ENCODE data around the gene EMCN. TPM values are rescaled to one million over a fixed set of nuclear protein-coding genes. Genes with fewer than 3 reads are reported as not detected.
"Not testable (repeated sequence)": the region's sequence is repeated elsewhere in the genome, so short reads cannot be mapped to it uniquely, and the experiment has no call there.

EMCN gene
- total RNA-seq, 1 donor from 2014 or later = not detected

DNA sequence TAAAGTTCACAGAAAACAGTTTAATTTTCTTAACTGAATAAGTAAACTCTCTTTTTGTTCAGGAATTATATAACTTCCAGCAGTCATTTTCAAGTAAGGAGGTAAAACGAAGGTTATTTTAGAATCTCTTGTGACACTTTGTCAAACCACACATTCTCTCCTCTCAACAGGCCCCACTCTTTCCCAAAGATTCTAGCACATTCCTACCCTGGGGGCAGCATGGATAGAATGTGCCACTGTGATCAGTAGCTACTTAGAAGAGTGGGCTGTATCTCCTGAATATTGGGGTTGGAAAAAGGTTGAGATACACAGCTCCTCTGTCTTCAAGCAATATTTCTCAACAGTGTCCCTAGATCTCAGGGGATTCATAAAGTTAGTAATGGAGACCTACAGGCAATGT lies 157.6 kb downstream of the EMCN start:
- H3K4me3 ChIP-seq (ENCODE audit: low read depth, low read length) = no peak overlapping the region
- no peak for DNase-seq (ENCODE audit: low read depth)
- TF ChIP-seq, protein P1, sequence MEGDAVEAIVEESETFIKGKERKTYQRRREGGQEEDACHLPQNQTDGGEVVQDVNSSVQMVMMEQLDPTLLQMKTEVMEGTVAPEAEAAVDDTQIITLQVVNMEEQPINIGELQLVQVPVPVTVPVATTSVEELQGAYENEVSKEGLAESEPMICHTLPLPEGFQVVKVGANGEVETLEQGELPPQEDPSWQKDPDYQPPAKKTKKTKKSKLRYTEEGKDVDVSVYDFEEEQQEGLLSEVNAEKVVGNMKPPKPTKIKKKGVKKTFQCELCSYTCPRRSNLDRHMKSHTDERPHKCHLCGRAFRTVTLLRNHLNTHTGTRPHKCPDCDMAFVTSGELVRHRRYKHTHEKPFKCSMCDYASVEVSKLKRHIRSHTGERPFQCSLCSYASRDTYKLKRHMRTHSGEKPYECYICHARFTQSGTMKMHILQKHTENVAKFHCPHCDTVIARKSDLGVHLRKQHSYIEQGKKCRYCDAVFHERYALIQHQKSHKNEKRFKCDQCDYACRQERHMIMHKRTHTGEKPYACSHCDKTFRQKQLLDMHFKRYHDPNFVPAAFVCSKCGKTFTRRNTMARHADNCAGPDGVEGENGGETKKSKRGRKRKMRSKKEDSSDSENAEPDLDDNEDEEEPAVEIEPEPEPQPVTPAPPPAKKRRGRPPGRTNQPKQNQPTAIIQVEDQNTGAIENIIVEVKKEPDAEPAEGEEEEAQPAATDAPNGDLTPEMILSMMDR (IDR thresholded peaks at IDR 0.05; ENCODE audit: insufficient read depth, low read length, severe bottlenecking) = no peak
- FAIRE-seq = no peak
- H3K27me3 ChIP-seq (ENCODE audit: control insufficient read depth, insufficient read depth, low read length) = no peaks in the 10 kb centered on the region
- no peaks in the 10 kb centered on the region for H3K36me3 ChIP-seq (ENCODE audit: control insufficient read depth, insufficient read depth, low read length)

DNA sequence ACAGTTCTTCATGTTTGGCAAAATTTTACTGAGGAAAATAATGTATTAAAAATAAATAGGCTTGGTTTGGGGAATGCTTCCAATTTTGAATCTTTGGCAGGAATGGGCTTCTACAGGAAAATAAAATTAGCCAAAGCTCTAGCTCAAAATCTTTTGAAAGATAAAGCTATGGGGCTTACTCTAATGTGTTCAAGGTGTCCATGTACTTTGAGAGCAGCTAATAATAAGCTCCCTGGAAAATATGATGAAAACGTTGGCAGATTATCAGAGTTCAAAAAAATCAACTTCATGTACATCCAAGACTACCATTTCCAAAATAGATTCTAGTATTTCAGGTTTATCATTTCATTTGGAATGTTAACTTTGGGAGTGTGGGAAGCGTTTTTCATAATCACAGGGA lies 158.4 kb downstream of the EMCN start:
- no peaks in the 10 kb centered on the region for H3K27me3 ChIP-seq (ENCODE audit: control insufficient read depth, insufficient read depth, low read length)
- no peaks in the 10 kb centered on the region for H3K36me3 ChIP-seq (ENCODE audit: control insufficient read depth, insufficient read depth, low read length)
- DNase-seq (ENCODE audit: low read depth) (no peak), FAIRE-seq (no peak)
- no peak overlapping the region for H3K4me3 ChIP-seq (ENCODE audit: low read depth, low read length)
- TF ChIP-seq, protein P1 (IDR thresholded peaks at IDR 0.05; ENCODE audit: insufficient read depth, low read length, severe bottlenecking) = no peak

DNA sequence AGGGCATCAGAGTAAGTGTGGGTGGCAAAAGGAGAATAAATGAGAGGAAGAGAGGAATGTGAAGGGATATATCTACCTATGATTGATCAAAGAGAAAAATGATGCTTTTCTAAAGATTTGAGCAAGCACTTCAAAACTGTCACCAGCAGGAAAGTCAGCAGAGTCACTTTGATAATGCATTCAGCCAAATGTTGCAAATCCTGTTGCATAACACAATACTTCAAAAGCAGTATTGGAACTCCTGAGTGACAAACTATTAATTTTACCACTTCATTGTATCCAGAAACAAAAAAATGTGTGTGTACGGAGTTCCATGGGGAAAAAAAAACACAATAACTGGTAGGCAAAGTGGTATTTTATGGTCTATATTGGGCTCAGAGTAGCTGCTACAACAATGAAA lies 160.3 kb downstream of the EMCN start:
- no peak for FAIRE-seq
- no peaks in the 10 kb centered on the region for H3K27me3 ChIP-seq (ENCODE audit: control insufficient read depth, insufficient read depth, low read length)

DNA sequence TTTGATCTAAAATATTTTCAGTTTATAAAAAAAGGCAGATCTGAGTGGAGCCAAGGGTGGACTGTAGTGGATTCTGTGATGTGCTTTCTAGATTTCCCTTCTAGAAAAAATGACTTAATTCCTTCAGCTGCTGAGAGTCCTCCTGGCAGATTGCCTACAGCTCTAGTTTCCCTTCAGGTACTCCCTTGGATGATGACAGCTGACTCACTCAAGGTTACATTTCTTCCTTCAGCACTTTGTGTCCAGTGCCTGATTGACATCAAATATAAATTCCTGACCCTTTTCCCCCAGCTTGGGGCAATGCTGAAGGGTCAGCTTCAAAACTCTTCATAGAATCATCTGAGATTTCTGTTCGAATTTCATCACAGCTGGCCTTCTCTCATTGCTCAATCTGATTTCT lies 161.7 kb downstream of the EMCN start:
- Histone ChIP-seq H3K27me3 (ENCODE audit: control insufficient read depth, insufficient read depth, low read length) (no peaks in the 10 kb centered on the region), H3K4me3 (ENCODE audit: low read depth, low read length) (no peak overlapping the region), H3K36me3 (ENCODE audit: control insufficient read depth, insufficient read depth, low read length) (no peaks in the 10 kb centered on the region)
- DNase-seq (ENCODE audit: low read depth) = peak; percentile 70
- TF ChIP-seq, protein P1 (IDR thresholded peaks at IDR 0.05; ENCODE audit: insufficient read depth, low read length, severe bottlenecking) = no peak
- FAIRE-seq = no peak

More for the DNA sequence above, 160.3 kb downstream of the EMCN start:
- Histone ChIP-seq H3K36me3 (ENCODE audit: control insufficient read depth, insufficient read depth, low read length) (no peaks in the 10 kb centered on the region), H3K4me3 (ENCODE audit: low read depth, low read length) (no peak overlapping the region)
- TF ChIP-seq, protein P1 (IDR thresholded peaks at IDR 0.05; ENCODE audit: insufficient read depth, low read length, severe bottlenecking) = no peak
- no peak for DNase-seq (ENCODE audit: low read depth)

DNA sequence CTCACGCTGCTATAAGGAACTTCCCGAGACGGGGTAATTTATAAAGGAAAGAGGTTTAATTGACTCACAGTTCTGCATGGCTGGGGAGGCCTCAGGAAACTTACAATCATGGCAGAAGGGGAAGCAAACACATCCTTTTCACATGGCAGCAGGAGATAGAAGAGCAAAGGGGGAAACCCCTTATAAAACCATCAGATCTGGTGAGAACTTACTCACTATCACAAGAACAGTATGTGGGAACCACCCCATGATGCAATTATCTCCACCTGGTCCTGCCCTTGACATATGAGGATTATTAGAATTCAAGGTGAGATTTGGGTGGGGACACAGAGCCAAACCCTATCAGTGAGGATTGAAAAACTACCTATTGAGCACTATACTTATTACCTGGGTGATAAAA lies 165.5 kb downstream of the EMCN start:
- DNase-seq (ENCODE audit: low read depth); H3K36me3 ChIP-seq (ENCODE audit: control insufficient read depth, insufficient read depth, low read length); H3K4me3 ChIP-seq (ENCODE audit: low read depth, low read length); H3K27me3 ChIP-seq (ENCODE audit: control insufficient read depth, insufficient read depth, low read length); FAIRE-seq: not testable (repeated sequence)

DNA sequence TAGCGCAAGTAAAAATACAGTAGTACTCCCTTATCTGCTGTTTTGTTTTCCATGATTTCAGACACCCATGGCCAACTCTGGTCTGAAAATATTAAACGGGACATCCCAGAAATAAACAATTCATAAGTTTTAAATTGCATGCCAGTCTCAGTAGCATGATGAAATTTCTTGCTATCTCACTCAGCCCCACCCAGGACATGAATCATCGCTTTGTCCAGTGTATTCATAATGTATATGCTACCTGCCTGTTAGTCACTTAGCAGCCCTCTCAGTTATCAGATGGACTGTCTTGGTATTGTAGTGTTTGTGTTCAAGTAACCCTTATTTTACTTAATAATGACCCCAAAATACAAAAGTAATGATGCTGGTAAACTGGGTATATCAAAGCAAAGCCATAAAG lies 169.3 kb downstream of the EMCN start:
- H3K4me3 ChIP-seq (ENCODE audit: low read depth, low read length) = no peak overlapping the region
- TF ChIP-seq, protein P1 (IDR thresholded peaks at IDR 0.05; ENCODE audit: insufficient read depth, low read length, severe bottlenecking) = no peak
- no peaks in the 10 kb centered on the region for H3K27me3 ChIP-seq (ENCODE audit: control insufficient read depth, insufficient read depth, low read length)
- H3K36me3 ChIP-seq (ENCODE audit: control insufficient read depth, insufficient read depth, low read length) = no peaks in the 10 kb centered on the region
- DNase-seq (ENCODE audit: low read depth) = peak; percentile 96
- FAIRE-seq = no peak

Data from bronchial epithelial cell (primary cell).